K562 (cell line): ENCODE data around the gene NAP1L1. TPM values are rescaled to one million over a fixed set of nuclear protein-coding genes. Genes with fewer than 3 reads are reported as not detected.

Experiments
- ATF4 ChIP-seq: fragments of 450-650 bp; formaldehyde crosslinking; IDR thresholded peaks from 2 replicates; pipeline ENCODE4 v1.4.0; 2022; ENCODE audit warnings: mild to moderate bottlenecking, moderate library complexity
- C11orf30 ChIP-seq: fragments of 450-650 bp; IDR thresholded peaks from 2 replicates; pipeline ENCODE4 v1.6.1; 2016; ENCODE audit warnings: low read depth, mild to moderate bottlenecking
- CHD4 ChIP-seq: fragments of 200-600 bp; sonication (generic); IDR thresholded peaks from 3 replicates; pipeline ENCODE4 v1.6.1; 2012; ENCODE audit warnings: low read depth, mild to moderate bottlenecking, mixed read lengths, low read length, inconsistent platforms; ENCODE audit not compliant: insufficient read depth, insufficient replicate concordance, poor library complexity, severe bottlenecking
- CTBP1 ChIP-seq: fragments of 450-650 bp; IDR thresholded peaks from 2 replicates; pipeline ENCODE4 v1.6.1; 2016; ENCODE audit warnings: borderline replicate concordance
- DDX20 ChIP-seq: fragments of 450-650 bp; IDR thresholded peaks from 2 replicates; pipeline ENCODE4 v1.6.1; 2016; ENCODE audit warnings: missing genetic modification characterization, low read depth, mild to moderate bottlenecking, missing compliant biosample characterization, moderate library complexity
- GATAD2A ChIP-seq: fragments of 450-650 bp; IDR thresholded peaks from 2 replicates; pipeline ENCODE4 v1.6.1; 2017
- HDAC2 ChIP-seq: fragments of 450-650 bp; IDR thresholded peaks from 2 replicates; pipeline ENCODE4 v1.6.1; 2016; ENCODE audit warnings: mild to moderate bottlenecking
- IRF1 ChIP-seq: sonication (generic); formaldehyde crosslinking; IDR thresholded peaks from 2 replicates; pipeline ENCODE4 v1.8.0; 2022; ENCODE audit warnings: missing genetic modification reagents, mild to moderate bottlenecking, borderline replicate concordance
- KHSRP ChIP-seq: fragments of 450-650 bp; IDR thresholded peaks from 2 replicates; pipeline ENCODE4 v1.6.1; 2017
- MEIS2 ChIP-seq: fragments of 450-650 bp; IDR thresholded peaks from 2 replicates; pipeline ENCODE4 v1.6.1; 2014; ENCODE audit warnings: mild to moderate bottlenecking; ENCODE audit not compliant: partially characterized antibody
- OTX1 ChIP-seq: fragments of 450-650 bp; formaldehyde crosslinking; IDR thresholded peaks from 2 replicates; pipeline ENCODE4 v1.4.0; 2022; ENCODE audit warnings: mild to moderate bottlenecking
- PCBP1 ChIP-seq: fragments of 200-400 bp; formaldehyde crosslinking; IDR thresholded peaks from 2 replicates; pipeline ENCODE4 v1.6.1; 2018; ENCODE audit warnings: mild to moderate bottlenecking, low read depth, low read length; ENCODE audit not compliant: poor library complexity, severe bottlenecking
- POU5F1 ChIP-seq: fragments of 150-350 bp; IDR thresholded peaks from 2 replicates; pipeline ENCODE4 v1.6.1; 2014; ENCODE audit warnings: borderline replicate concordance, low read length, low read depth, mild to moderate bottlenecking; ENCODE audit not compliant: partially characterized antibody
- PPARD ChIP-seq: fragments of 250-450 bp; sonication (Bioruptor Pico); IDR thresholded peaks from 2 replicates; pipeline ENCODE4 v1.8.0; 2022; ENCODE audit warnings: inconsistent platforms, mild to moderate bottlenecking, moderate library complexity
- SETDB1 ChIP-seq: IDR thresholded peaks from one replicate; pipeline ENCODE4 v1.6.1; 2012; ENCODE audit warnings: low read length, control low read depth, inconsistent platforms
- SIX5 ChIP-seq, 2 experiments: IDR thresholded peaks; 2 replicates each; pipeline ENCODE4 v1.6.1; 2011; ENCODE audit warnings: low read length in 2 of 2, borderline replicate concordance in 1 of 2, low read depth in 1 of 2, mild to moderate bottlenecking in 1 of 2, moderate library complexity in 1 of 2; ENCODE audit not compliant: insufficient read depth in 1 of 2
- SMC3 ChIP-seq: conservative IDR thresholded peaks from 2 replicates; pipeline ENCODE4 v1.6.1; 2011; ENCODE audit warnings: low read depth, low read length, improper control_type of control experiment; ENCODE audit not compliant: insufficient read depth
- SREBF1 ChIP-seq: fragments of 150-350 bp; IDR thresholded peaks from 2 replicates; pipeline ENCODE4 v1.6.1; 2014; ENCODE audit warnings: antibody characterized with exemption, low read depth, low read length, borderline replicate concordance
- SUPT5H ChIP-seq: fragments of 450-650 bp; IDR thresholded peaks from 2 replicates; pipeline ENCODE4 v1.6.1; 2016
- THAP7 ChIP-seq: fragments of 250-450 bp; sonication (Bioruptor Pico); IDR thresholded peaks from 2 replicates; pipeline ENCODE4 v1.5.0; 2021
- ZKSCAN8 ChIP-seq: fragments of 200-800 bp; sonication (Bioruptor generic); IDR thresholded peaks from 2 replicates; pipeline ENCODE4 v1.6.1; 2016; ENCODE audit warnings: missing genetic modification characterization, missing compliant biosample characterization
- ZNF408 ChIP-seq: fragments of 250-450 bp; sonication (Bioruptor Pico); IDR thresholded peaks from 2 replicates; pipeline ENCODE4 v1.4.0; 2020; ENCODE audit warnings: low read depth, mild to moderate bottlenecking, moderate library complexity
- ZNF518B ChIP-seq: fragments of 250-450 bp; sonication (Bioruptor Pico); IDR thresholded peaks from 2 replicates; pipeline ENCODE4 v1.5.0; 2021; ENCODE audit warnings: mild to moderate bottlenecking, moderate library complexity
- polyA plus RNA-seq, 8 experiments: library from polyadenylated mRNA; depleted of rRNA in 4 of 8; stranded (reverse) in 5 of 8; unstranded in 3 of 8; fragments of >200 nt; fragmentation: Nextera tagmentation in 2 of 8; fragmentation: Illumina TruSeq in 1 of 8; extraction: Ambion mirVana in 2 of 8; extraction: Trizol in 1 of 8; gene quantifications; 2 replicates each; pipeline versions ENCODE4 v1.2.1 to v1.2.3, GENCODE V29; 2011 to 2014; ENCODE audit warnings: inconsistent platforms in 1 of 8, missing spikeins in 1 of 8
- total RNA-seq, 7 experiments: library from RNA; depleted of rRNA in 6 of 7; stranded (reverse); fragments of >200 nt in 6 of 7; fragmentation: Illumina TruSeq in 2 of 7; extraction: Trizol in 2 of 7; gene quantifications; 2 replicates each; pipeline versions ENCODE4 v1.2.1 to v1.2.3, GENCODE V29; 2011 to 2021; ENCODE audit warnings: low replicate concordance in 1 of 7

The NAP1L1 gene
- total and polyA plus RNA-seq, 9 of the 15 experiments (the other 6 are each of a cell fraction or from before 2014, with no cell fraction given): 287 to 747 (median 450) TPM

- no peak for TF ChIP-seq THAP7 (CRISPR knock-in tag)
- TF ChIP-seq PPARD (CRISPR knock-in tag): no peak
- no peak for TF ChIP-seq ATF4 (CRISPR knock-in tag)
- no peak for TF ChIP-seq ZNF408 (CRISPR knock-in tag)
- no peak for TF ChIP-seq CHD4
- TF ChIP-seq KHSRP: no peak
- TF ChIP-seq PCBP1: no peak
- no peak for TF ChIP-seq SIX5 (IDR thresholded peaks at IDR 0.05; ENCODE audit: borderline replicate concordance in 1 of 2, insufficient read depth in 1 of 2, low read depth in 1 of 2, low read length in 2 of 2)
- TF ChIP-seq DDX20 (tag): no peak
- 0 out of 2 replicates have a peak, but pooled peaks have one; percentile 4 for TF ChIP-seq C11orf30
- TF ChIP-seq CTBP1: no peak
- no peak for TF ChIP-seq IRF1
- no peak for TF ChIP-seq POU5F1
- no peak for TF ChIP-seq HDAC2
- TF ChIP-seq SMC3: peak; percentile 84
- TF ChIP-seq SUPT5H: no peak
- TF ChIP-seq SREBF1: no peak
- TF ChIP-seq GATAD2A: no peak
- TF ChIP-seq ZNF518B (CRISPR knock-in tag): no peak
- TF ChIP-seq ZKSCAN8: peak; percentile 60
- no peak for TF ChIP-seq SETDB1
- peak; percentile 16 for TF ChIP-seq MEIS2
- TF ChIP-seq OTX1 (CRISPR knock-in tag): no peak
Observed at GRCh38 chr12:76037130-76038103, 47.1 kb downstream of the NAP1L1 start (continued).
